NCI-H187 (cell line): Measurements from ENCODE around the gene DLST.
A peak's percentile ranks its signal among the peaks of the same experiment; 100 is the strongest.

Experiments
- DNase-seq, 2 experiments: peaks; one replicate each; lab custom pipeline; 2025; lab: John Stamatoyannopoulos, UW

The DLST gene

DNA sequence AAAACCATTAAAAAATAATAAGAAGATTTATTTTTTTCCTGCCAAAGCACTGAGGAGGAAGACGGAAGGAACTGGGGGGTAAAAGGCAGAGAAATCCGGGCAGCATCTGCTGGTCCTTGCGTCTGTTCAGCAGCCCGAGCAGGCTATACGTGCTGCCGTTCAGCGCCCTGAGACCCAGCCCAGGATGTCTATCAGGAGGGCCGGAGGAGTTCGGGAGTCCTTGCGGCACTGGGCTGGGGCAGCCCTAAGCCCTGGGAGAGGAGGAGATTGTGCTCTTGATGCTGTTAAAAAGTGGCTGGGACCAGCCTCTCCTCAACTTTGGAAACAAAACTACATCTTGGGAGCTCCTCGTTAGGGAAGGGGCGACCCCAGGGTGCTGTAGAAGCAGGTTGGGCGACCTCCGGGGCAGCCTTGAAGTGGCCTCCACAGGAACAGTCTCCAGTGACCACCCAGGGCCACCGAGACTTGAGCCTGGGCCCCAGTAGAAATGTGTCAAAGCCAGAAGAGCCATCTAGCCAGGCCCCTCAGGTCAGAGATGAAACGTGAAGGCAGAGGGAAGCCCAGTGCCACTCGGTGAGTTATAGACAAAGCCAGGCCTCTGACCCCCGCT, 59.3 kb downstream of the DLST start:
- no peak for DNase-seq

DNA sequence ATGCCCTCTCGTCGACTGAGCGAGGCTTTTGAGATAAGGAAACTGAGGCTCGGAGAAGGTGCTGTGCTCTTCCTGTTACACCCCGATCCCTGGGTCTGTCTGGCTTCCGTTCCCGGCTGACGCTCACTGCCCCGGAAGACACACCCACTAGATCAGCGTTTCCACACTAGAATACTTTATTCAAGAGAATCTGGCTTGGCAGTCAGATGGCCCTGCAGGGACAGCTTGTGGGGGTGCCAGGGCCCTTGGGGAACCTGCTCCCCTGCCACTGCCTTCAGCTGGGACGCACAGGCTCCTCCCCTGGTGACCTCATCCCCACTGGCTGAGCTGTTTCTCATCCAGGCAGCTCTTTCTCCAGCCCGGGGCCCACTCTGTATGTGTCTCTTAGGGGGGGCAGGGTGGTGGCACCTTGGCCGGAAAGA, 60.0 kb downstream of the DLST start:
- DNase-seq = no peak

DNA sequence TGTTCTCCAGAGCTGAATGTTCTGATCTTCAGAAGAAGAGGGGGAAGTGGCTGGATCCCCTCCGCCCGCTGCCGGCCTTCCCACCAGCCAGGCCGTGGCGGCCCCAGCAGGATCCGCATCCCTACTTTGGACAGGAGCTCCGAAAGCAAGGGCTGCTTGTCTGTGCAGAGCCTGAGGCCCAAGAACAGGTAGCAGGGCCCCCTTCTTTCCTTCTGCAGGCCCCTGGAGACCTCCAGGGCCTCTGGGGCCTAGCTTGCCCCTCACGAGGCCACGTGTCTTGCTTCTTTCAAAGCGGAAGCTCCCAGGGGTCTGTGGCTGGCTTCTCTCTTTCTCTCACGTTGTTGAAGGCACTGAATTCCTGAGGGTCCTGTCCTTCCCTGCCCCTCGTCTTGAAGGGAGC, 60.5 kb downstream of the DLST start:
- DNase-seq = no peak

DNA sequence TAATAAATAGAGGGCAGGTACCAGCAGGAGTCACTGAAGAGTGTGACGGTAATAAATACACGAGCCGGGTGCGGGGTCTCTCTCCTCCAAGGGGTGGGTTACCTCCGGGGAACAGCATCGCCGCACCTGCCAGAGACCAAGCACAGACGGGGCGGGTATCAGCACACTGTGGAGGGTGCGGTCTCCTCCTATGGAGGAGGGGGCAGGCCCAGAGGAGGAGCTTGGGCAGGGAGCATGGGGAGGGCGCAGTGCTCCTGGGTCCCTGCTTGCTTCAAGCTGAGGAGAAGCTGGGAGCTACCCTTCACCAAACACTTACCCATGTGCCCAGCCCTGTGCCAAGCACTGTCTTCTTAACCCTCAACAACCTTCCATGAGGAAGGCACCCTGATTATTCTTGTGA, 60.9 kb downstream of the DLST start:
- no peak for DNase-seq

DNA sequence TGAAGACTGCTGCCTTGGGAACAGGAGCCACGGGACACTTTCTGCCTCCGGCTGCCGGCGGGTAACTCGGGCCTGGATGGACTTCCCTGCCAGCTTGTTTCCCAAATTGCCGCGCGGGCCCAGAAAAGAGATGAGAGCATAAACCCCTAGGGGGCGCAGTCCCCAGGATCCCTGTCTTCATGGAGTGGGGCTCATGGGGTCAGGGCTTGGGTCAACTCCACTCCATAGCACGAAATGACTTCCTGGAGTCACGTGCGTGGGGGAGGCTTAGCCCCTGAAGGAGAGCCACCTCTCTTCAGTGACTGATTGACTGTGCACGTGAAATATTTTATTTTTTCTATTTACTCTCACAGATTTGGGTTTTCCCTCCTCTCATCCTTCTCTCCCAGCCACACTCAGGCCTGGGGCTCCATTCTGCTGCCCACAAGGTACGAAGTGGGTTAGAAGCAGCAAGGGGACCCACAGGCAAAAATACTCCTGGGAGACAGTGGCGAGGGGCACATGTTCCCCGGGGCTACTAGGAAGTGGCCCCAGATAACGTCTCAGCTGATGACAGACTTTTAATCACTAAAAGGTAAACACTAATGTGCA, 63.6 kb downstream of the DLST start:
- DNase-seq = no peak

DNA sequence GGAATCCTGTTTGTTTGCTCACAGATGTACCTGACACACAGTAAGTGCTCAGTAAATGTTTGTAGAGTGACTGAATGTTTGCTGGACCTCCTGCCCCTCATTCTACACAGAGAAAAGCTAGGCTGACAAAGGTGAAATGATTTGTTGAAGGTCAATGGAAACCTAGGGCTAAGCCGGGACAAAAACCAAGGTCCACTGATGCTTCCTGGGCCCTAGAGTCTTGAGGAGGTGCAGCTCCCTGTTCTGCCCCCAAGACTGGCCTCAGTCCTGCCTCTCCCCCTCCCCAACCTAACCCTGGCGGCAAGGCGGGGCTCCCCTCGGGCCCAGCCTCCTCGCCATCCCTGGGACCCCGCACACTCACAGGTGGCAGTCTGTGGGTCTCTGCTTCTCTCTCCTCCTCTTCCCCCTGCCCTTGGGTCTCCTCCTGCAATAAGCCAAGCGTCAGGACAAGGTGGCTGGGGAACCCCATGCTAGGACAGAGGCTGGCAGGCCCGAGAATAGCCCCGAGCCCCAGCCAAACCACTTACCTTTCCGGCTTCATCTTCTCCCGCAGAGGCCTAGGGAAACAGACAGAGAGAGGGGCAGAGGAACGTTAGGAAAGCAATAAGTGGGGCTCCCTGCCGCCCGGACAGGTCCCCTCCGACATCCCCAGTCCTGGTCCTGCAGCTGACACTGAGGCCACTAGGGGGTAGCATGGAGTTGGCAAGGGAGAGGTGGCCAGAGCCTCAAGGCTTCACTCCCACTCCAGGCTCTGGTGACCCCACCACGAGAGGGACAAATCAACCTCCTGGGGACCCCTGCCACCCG, 64.3 kb downstream of the DLST start:
- peak in 1 of 2 experiments; percentile 20 for DNase-seq

DNA sequence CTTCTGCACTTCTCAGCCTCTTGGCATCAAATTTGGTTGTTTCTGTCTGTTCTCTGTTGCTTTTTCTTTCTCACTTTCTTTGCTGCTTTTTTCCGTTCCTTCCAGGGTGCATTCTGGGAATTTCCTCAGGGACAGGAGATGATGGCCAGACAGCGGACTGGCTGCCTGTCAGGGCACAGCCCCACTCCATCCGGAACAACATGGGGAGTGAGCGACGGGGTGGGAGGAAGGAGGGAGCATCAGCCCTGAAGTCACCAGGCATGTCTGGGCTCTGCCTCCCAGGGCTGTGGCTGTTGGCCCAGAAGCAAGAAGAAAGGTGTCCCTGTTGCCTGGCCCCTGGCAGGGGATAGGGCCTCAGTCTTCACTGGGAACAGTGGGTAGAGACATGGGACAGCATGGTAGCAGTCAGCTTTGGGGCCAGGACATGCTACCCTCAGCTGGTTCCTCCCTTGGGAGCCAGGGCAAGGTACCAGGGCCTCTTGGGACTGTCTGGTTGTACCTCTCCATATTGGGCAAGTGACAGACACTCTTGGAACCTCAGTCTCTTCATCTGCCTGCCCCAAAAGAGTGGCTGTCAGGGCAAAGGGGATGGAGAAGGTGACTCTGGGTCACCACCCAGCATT, 65.1 kb downstream of the DLST start:
- no peak for DNase-seq

DNA sequence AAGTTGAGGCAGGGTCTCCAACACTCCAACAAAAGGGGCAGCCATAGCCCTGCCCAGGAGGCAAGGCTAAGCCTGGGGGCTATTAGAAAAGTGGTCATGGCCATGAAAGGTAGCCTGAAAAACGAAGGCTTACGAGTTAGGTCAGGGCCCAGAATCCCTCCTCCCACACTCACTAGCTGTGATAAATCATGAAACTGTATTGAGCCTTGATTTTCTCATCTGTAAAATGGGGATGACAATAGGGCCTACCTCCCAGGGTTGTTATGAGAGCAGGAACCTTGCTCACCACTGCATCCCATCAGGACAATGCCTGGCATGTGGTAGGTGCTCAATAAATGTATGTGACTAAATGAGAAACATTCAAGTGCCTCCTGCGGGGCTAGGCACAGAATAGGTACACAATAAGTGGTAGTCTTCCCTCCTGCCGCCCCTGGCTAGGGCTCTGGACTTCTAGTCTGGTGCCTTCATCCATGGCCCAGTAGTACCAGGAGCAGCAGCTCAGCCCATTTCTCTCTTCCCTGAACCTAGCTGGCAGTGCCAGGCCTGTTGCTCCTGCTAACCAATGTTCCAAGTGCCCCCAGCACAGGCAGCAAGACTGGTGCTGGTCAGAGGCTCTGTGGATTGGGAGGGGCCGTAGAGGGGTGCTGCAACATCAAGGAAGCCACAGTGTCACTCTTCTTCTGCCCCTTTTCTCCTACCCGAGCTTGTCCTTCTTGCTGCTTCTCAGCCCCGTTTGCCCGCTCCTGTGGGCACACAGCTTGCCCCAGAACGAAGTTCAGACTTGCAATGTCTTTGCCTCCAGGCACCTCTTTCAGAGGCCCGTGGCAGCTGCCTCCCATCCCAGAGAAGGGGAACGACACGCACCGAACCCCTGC, 65.9 kb downstream of the DLST start:
- DNase-seq = no peak

DNA sequence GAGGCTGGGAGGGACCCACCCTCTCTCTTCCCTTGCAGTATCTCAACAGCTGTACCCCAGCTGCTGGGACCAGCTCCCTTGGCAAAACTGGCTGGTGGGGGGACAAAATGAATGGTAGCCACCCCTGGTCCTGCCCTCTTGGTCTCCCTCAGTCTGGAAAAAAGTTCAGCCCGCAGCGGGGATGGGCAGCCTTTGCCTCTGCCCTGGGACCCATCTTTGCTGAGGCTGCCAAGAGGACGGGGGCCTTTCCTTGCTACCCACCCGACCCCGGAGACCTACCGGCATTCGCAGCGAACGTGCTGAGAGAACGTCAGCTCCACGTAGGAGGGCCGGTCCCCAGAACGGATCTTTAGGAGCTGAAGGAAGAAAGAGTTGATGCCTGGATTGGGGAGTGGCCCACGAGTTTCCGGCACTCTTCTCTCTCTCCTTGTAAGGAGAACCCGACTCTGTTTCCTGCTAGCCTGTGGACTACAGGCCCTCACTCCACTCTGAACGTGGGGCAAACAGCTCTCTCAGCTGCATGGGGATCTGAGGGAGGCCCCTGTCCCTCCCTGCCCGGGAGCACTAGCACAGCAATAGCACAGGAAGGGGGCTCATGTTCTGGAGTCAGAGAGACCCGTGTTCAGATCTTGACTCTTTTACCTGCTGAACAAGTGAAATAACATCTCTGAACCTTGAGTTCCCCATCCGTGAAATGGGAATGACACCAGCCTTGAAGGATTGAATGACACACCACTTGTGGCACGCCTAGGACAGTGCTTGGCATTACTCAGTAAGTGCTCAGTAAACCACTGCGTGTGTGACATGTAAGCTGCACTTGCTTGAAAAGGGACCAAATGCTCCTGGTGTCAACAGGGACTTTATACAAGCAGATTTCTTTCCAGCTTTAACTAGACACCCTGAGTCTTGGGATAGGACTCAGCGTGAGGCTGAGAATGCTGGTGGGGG, 66.8 kb downstream of the DLST start:
- no peak for DNase-seq

DNA sequence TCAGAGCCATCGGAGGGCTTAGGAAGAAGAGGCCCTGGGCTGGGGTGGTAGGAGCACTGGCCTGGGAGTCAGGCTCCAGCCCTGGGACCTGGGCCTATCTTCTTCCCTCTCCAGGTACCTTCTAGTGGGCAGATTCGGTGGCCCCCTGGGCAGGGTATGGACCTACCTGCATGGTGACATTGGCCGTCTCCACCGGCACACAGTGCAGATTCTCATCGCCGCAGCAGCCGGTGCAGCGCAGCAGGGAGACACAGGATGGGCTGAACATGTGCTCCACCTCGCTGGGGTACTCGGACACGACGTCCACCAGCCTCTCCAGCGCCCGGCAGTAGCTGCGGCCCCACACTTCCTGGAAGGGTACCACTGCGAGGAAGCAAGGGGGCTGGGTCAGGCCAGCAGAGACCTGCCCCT, 67.5 kb downstream of the DLST start:
- no peak for DNase-seq

DNA sequence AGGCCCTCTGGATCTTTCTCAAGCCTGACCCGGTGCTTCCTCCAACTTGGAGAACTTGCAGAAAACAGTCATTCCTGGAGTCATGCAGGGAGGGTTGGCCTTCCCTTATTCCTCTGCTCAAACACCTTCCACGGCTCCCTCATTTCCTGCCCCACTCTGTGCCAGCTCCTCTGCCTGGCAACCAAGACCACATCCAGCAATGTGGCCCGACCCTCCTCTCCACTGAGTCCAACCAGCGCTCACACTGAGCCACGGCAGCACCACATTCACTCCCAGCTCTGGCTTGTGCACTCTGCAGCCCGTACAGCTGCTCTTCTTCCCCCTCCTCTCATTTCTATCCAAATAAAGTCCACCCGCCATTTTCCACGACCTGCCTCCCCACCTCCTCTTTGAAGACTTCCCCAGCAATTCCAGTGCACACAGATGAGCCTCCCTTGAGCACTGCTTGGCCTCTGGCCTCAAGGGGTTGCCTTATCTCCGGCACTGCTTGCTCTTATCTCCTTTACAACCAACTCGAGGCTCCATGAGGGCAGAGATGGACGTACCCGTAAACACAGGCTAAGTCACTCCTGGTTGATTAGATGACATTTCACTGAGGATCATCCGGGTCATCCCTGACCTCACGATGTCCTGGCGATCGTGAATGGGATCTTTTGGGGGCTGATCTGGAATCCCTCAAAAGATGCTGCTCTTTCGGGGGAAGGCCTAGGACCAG, 68.3 kb downstream of the DLST start:
- DNase-seq = no peak

DNA sequence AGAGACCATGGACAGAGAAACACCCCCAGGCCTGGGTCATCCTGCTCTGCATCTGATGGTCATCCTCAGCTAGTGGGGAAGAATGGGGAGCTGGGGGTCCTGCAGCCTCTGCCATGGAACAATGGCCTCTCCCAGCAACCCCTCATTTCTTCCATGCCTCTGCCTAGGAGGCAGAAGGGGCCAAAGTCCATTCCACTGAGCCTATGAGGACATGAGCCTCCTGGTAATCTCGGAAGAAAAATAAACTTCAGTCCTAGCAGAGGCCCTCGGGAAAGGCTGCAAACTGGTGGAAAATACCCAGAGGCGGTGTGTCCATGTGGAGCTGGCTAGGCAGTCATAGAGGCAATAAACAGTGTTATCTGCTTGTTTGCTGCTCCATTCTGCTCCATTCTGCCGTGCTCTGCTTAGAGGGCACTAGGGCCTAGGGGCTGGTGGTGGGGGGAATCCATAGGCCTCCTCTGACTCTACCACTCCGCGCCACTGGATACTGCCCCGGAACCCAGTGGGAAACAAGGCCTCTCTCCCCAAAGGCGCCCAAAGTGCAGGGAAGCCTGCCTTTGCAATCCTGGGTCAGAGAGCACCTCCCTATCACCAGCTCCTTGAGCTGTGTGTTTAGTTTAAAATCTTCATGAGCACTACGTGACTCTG, 69.2 kb downstream of the DLST start:
- no peak for DNase-seq

DNA sequence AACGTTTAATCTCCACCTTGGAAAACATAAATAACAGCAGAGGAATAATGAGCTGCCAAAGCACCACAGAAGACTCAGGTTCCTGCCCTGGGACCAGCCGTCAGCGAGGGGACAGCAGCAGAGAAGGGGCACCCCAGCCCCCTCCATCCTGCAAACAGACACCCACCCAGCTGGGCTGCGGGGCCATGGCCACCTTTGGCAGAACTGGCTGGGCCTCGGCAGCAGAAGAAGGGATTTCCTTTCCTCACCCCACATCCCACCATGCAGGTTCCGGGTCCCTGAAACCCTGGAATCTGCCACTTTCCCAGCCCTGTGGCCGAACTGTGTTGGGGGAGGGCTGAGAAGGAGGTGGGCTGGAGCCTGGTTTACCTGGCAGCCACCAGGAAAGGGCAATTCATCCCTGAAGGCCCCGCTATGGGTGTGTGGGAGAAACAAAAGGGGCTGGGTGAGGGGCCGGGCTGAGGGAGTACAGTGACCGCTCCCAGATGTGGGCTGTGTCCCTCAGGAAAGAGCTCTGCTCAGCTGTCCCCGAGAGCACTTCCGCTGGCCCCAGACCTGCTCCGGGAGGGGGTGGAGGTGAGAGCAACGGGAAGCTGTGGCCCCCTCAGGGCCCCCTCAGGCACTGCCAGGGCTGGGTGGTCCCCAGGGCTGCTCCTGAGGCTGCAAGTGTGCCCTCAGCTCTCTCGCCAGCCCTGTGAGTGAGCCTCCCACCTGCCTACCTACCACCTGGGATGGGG, 69.9 kb downstream of the DLST start:
- no peak for DNase-seq

DNA sequence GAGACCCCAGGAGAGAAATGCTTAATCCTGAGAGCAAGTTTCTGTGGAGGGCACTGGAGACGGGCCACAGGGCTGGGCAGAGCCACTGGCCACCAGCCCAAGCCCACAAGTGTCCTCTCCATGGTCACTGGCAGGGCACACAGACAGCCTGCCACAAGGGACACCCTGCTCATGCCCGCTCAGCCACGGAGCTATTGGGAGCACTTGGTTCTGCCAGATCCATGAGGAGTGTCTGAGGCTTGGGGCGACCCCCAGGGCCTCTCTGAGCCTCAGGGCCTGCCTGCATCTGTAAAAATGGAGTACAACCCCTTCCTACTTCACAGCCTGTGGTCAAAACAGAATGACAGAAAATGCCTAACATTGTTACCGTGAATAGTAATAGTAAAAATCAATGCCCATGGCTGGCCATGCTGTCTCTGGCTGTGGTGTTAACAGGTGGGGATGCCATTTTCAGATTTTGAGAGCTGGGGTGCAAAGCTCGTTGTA, 70.5 kb downstream of the DLST start:
- no peak for DNase-seq

DNA sequence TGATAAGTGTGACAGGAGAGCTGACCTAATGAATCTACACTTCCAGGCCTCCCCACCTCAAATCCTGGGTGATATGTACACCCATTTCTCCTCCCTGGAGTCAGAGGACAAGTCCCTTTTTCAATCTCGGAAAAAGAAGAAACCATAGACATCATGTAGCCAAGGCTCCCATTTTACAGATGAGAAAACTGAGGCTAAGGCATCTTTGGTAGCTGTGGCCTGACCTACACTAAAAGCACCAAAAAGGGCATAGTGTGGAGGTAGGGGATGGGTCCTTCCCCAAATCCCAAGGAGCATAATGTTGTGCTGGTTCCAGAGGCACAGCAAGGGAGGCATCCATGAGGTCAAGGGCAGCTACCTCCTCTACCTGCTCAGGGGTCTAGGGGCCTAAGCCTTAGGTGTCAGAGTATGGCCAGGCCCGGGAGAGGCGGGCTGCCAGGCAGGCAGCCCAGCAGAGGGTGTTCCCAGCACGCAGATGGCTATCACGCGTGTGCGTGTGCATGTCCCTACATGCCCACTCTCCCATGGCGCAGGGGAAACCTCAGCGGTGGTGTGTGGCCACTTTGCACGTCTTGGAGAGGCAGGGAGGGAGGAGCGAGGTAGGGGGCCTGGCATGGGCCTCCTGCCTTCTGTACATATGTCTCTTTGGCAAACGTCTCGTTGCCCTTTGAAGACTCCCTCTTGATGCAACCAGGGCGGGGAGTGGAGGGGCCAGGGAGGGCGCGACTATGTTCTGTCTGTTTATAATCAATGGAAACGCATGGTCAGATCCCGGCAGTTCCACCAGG, 71.2 kb downstream of the DLST start:
- peak in 1 of 2 experiments; percentile 39 for DNase-seq
